Body of pancreas (tissue), 4 donors: ENCODE data around the gene ANKRD44. TPM values are rescaled to one million over a fixed set of nuclear protein-coding genes. Genes with fewer than 3 reads are reported as not detected.

Experiments
- ATAC-seq: fragments of 150-250 bp; one replicate; pipeline ENCODE4 v1.9.1; 2016
- DNase-seq, 4 donors: peaks; one replicate each; pipeline ENCODE4 v3.0.0-alpha.2; 2019
- H3K27ac ChIP-seq, 4 donors: fragments of 200-600 bp; sonication (generic); 1 replicate in 3 of 4; 2 replicates in 1 of 4; pipeline versions ENCODE4 v1.5.1 to v1.6.1; 2016 to 2019; ENCODE audit warnings: mild to moderate bottlenecking in 1 of 4, mixed read lengths in 1 of 4, moderate library complexity in 1 of 4
- H3K27me3 ChIP-seq, 2 donors: fragments of 200-600 bp; sonication (generic); one replicate each; pipeline ENCODE4 v1.6.0; 2016; ENCODE audit warnings: mild to moderate bottlenecking in 1 of 2
- H3K36me3 ChIP-seq, 2 donors: fragments of 200-600 bp; sonication (generic); replicated peaks in 1 of 2; 2 replicates each; pipeline ENCODE4 v1.5.1; 2016; ENCODE audit warnings: low read depth in 2 of 2; ENCODE audit not compliant: insufficient read depth in 1 of 2
- H3K4me1 ChIP-seq: fragments of 200-600 bp; sonication (generic); one replicate; pipeline ENCODE4 v1.6.0; 2016
- H3K4me3 ChIP-seq, 2 donors: fragments of 200-600 bp; sonication (generic); 1 replicate in 1 of 2; 2 replicates in 1 of 2; pipeline ENCODE4 v1.5.1; 2016 to 2019
- H3K9me3 ChIP-seq, 3 donors: fragments of 200-600 bp; sonication (generic); 1 replicate in 2 of 3; 2 replicates in 1 of 3; pipeline ENCODE4 v1.5.1; 2016
- POLR2A ChIP-seq, 3 donors: fragments of 450-650 bp; IDR thresholded peaks; one replicate each; pipeline ENCODE4 v1.6.1; 2016; ENCODE audit warnings: antibody characterized with exemption in 3 of 3, mild to moderate bottlenecking in 2 of 3
- WGBS, 2 donors: methylation state at CpG; one replicate each; pipeline ENCODE4 v1.1.5; 2017; 5-methylcytosine and 5-hydroxymethylcytosine counted together
- intact Hi-C: fragments of 100-400 bp; cut with DNase I; formaldehyde crosslinking; loops from one replicate; pipeline ENCODE4 v1.15.1; 2023
- total RNA-seq, 2 donors: library from RNA; depleted of rRNA; stranded (reverse); fragments of >200 nt; gene quantifications; one replicate each; pipeline ENCODE4 v1.1.0, GENCODE V29; 2016
- TF ChIP-seq, protein P1 (sequence below), 7 experiments: fragments of 450-650 bp in 4 of 7; fragments of 200-600 bp in 3 of 7; sonication (generic) in 3 of 7; IDR thresholded peaks; one replicate each; pipeline ENCODE4 v1.5.1; 2016 to 2019; ENCODE audit warnings: antibody characterized with exemption in 7 of 7

Gene ANKRD44
- total RNA-seq, 2 donors from 2014 or later: 12.2 TPM

GRCh38 chr2:197274349-197274748 lies 36.2 kb downstream of the ANKRD44 start:
- H3K36me3 ChIP-seq: no peaks in the 10 kb centered on the region
- H3K9me3 ChIP-seq: no peaks in the 10 kb centered on the region
- 68 to 74% methylated on average over 6 of the region's 6 CpGs for WGBS, 2 donors
- ATAC-seq: no peak
- TF ChIP-seq, protein P1, sequence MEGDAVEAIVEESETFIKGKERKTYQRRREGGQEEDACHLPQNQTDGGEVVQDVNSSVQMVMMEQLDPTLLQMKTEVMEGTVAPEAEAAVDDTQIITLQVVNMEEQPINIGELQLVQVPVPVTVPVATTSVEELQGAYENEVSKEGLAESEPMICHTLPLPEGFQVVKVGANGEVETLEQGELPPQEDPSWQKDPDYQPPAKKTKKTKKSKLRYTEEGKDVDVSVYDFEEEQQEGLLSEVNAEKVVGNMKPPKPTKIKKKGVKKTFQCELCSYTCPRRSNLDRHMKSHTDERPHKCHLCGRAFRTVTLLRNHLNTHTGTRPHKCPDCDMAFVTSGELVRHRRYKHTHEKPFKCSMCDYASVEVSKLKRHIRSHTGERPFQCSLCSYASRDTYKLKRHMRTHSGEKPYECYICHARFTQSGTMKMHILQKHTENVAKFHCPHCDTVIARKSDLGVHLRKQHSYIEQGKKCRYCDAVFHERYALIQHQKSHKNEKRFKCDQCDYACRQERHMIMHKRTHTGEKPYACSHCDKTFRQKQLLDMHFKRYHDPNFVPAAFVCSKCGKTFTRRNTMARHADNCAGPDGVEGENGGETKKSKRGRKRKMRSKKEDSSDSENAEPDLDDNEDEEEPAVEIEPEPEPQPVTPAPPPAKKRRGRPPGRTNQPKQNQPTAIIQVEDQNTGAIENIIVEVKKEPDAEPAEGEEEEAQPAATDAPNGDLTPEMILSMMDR (IDR thresholded peaks at IDR 0.05): no peak
- DNase-seq: peak in 1 of 4 donors; percentile 9
- no peak overlapping the region for H3K4me3 ChIP-seq
- intact Hi-C loops: no loop called here
- no peaks in the 10 kb centered on the region for H3K27me3 ChIP-seq
- no peak overlapping the region for H3K27ac ChIP-seq
- peaks cover 17% of the 10 kb centered on the region for H3K4me1 ChIP-seq

GRCh38 chr2:197273485-197273884 lies 37.1 kb downstream of the ANKRD44 start:
- TF ChIP-seq, protein P1 (IDR thresholded peaks at IDR 0.05): no peak
- no peak for TF ChIP-seq POLR2A (IDR thresholded peaks at IDR 0.05)
- Histone ChIP-seq H3K9me3 (no peaks in the 10 kb centered on the region), H3K27ac (peak overlapping the region in 3 of 4 donors; percentile 30 to 64 (median 42)), H3K4me1 (peaks cover 19% of the 10 kb centered on the region), H3K4me3 (no peak overlapping the region), H3K36me3 (no peaks in the 10 kb centered on the region), H3K27me3 (no peaks in the 10 kb centered on the region)
- intact Hi-C loops: no loop called here
- DNase-seq: peak; percentile 78 to 94 (median 87)
- peak; percentile 89 for ATAC-seq
- WGBS, 2 donors: 12 to 13% methylated on average over 3 to 4 of the region's 4 CpGs

GRCh38 chr2:197270601-197271000 lies 40.0 kb downstream of the ANKRD44 start:
- ATAC-seq (no peak), DNase-seq (no peak)
- Histone ChIP-seq H3K27ac (no peak overlapping the region), H3K9me3 (no peaks in the 10 kb centered on the region), H3K27me3 (no peaks in the 10 kb centered on the region), H3K4me3 (no peak overlapping the region), H3K36me3 (no peaks in the 10 kb centered on the region), H3K4me1 (peaks cover 26% of the 10 kb centered on the region)
- WGBS, 2 donors: 89 to 92% methylated on average over 3 of the region's 3 CpGs
- TF ChIP-seq, protein P1 (IDR thresholded peaks at IDR 0.05): no peak
- no peak for TF ChIP-seq POLR2A (IDR thresholded peaks at IDR 0.05)
- intact Hi-C loops: no loop called here

- Histone ChIP-seq H3K9me3 (no peaks in the 10 kb centered on the region), H3K4me1 (peaks cover 26% of the 10 kb centered on the region), H3K36me3 (no peaks in the 10 kb centered on the region), H3K27me3 (no peaks in the 10 kb centered on the region), H3K4me3 (no peak overlapping the region), H3K27ac (no peak overlapping the region)
- DNase-seq (no peak), ATAC-seq (no peak)
- TF ChIP-seq, protein P1 (IDR thresholded peaks at IDR 0.05): no peak
- no peak for TF ChIP-seq POLR2A (IDR thresholded peaks at IDR 0.05)
- intact Hi-C loops: no loop called here
These were observed 40.8 kb downstream of the ANKRD44 start for GRCh38 chr2:197269815-197270214.

DNA sequence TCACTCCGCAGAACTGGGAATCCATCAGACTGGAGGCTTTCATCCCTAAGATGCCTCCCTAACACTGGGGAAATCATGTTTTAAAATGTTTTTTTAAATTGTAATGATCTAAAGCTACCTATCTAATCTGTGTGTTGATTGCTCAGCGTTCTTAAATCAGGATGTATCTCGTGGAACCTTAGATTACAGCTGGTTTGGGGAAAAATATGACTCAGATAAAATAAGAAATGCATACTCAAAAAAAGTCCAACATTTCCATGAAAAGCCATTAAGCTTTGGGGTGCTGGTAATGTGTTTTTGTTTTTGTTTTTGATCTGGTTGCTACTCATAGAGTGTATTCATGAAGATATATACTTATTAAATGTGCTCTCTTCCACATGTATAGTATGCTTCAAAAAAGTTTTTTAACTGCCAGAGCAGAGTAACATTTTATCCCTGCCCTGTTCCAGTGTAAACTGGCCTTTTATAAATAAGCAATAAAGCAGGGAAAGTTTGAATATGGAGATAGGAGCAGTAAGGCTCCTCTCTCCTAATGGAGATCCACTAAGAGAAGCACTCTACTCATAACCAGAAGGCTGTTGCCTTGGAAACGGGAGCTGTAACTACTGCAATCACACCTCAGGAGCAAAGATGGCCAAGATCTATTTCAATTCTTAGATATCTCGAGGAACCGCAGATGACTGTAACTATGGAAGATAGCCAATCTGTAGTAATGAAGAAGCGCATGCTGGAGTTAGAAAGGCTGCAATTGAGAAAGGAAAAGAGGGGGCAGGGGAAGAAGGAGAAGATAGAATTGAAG lies 41.6 kb downstream of the ANKRD44 start:
- no peak overlapping the region for H3K27ac ChIP-seq
- H3K36me3 ChIP-seq: no peaks in the 10 kb centered on the region
- peaks cover 24% of the 10 kb centered on the region for H3K4me1 ChIP-seq
- ATAC-seq (no peak), DNase-seq (no peak)
- no peak overlapping the region for H3K4me3 ChIP-seq
- no peak for TF ChIP-seq POLR2A (IDR thresholded peaks at IDR 0.05)
- TF ChIP-seq, protein P1 (IDR thresholded peaks at IDR 0.05): no peak
- 47 to 52% methylated on average over 7 of the region's 7 CpGs for WGBS, 2 donors
- H3K9me3 ChIP-seq: no peaks in the 10 kb centered on the region
- H3K27me3 ChIP-seq: no peaks in the 10 kb centered on the region
- intact Hi-C loops: no loop called here
